ENCODE data around the gene NR2F6.

NR2F6 gene

GRCh38 chr19:17185590-17185989, 60.1 kb downstream of the NR2F6 start:
- no peak for DNase-seq (ENCODE audit: low spot score)
- Histone ChIP-seq H3K27me3 (ENCODE audit: insufficient read depth, poor library complexity, severe bottlenecking) (no peaks in the 10 kb centered on the region), H3K27ac (ENCODE audit: poor library complexity, severe bottlenecking) (no peak overlapping the region), H3K4me1 (ENCODE audit: insufficient read depth, poor library complexity, severe bottlenecking) (no peaks in the 10 kb centered on the region), H3K4me3 (ENCODE audit: severe bottlenecking) (no peak overlapping the region), H3K36me3 (ENCODE audit: low read depth) (peaks cover 41% of the 10 kb centered on the region), H3K9me3 (ENCODE audit: severe bottlenecking) (no peaks in the 10 kb centered on the region)
- ATAC-seq (ENCODE audit: low read depth), result no peak
- no peak for TF ChIP-seq CTCF (IDR thresholded peaks at IDR 0.05; ENCODE audit: poor library complexity, severe bottlenecking)

GRCh38 chr19:17184371-17184841, 61.3 kb downstream of the NR2F6 start:
- ATAC-seq (ENCODE audit: low read depth) (no peak; the same call in 2 of the 3 replicates), DNase-seq (ENCODE audit: low spot score) (no peak)
- Histone ChIP-seq H3K36me3 (ENCODE audit: low read depth) (peaks cover 39% of the 10 kb centered on the region), H3K27ac (ENCODE audit: poor library complexity, severe bottlenecking) (no peak overlapping the region), H3K27me3 (ENCODE audit: insufficient read depth, poor library complexity, severe bottlenecking) (no peaks in the 10 kb centered on the region), H3K4me3 (ENCODE audit: severe bottlenecking) (no peak overlapping the region), H3K4me1 (ENCODE audit: insufficient read depth, poor library complexity, severe bottlenecking) (no peaks in the 10 kb centered on the region), H3K9me3 (ENCODE audit: severe bottlenecking) (no peaks in the 10 kb centered on the region)
- no peak for TF ChIP-seq CTCF (IDR thresholded peaks at IDR 0.05; ENCODE audit: poor library complexity, severe bottlenecking)

- DNase-seq (ENCODE audit: low spot score), result no peak
- H3K27ac ChIP-seq (ENCODE audit: poor library complexity, severe bottlenecking), result no peak overlapping the region
- no peaks in the 10 kb centered on the region for H3K9me3 ChIP-seq (ENCODE audit: severe bottlenecking)
- no peaks in the 10 kb centered on the region for H3K27me3 ChIP-seq (ENCODE audit: insufficient read depth, poor library complexity, severe bottlenecking)
- H3K4me3 ChIP-seq (ENCODE audit: severe bottlenecking), result no peak overlapping the region
- TF ChIP-seq CTCF (IDR thresholded peaks at IDR 0.05; ENCODE audit: poor library complexity, severe bottlenecking), result no peak
- no peaks in the 10 kb centered on the region for H3K4me1 ChIP-seq (ENCODE audit: insufficient read depth, poor library complexity, severe bottlenecking)
- no peak for ATAC-seq (ENCODE audit: low read depth)
- H3K36me3 ChIP-seq (ENCODE audit: low read depth), result peaks cover 34% of the 10 kb centered on the region
These were observed 61.8 kb downstream of the NR2F6 start for GRCh38 chr19:17183858-17184321.

GRCh38 chr19:17183271-17183761, 62.4 kb downstream of the NR2F6 start:
- Histone ChIP-seq H3K4me3 (ENCODE audit: severe bottlenecking) (no peak overlapping the region), H3K27me3 (ENCODE audit: insufficient read depth, poor library complexity, severe bottlenecking) (no peaks in the 10 kb centered on the region), H3K4me1 (ENCODE audit: insufficient read depth, poor library complexity, severe bottlenecking) (no peaks in the 10 kb centered on the region), H3K9me3 (ENCODE audit: severe bottlenecking) (no peaks in the 10 kb centered on the region), H3K36me3 (ENCODE audit: low read depth) (peaks cover 28% of the 10 kb centered on the region), H3K27ac (ENCODE audit: poor library complexity, severe bottlenecking) (no peak overlapping the region)
- no peak for ATAC-seq (ENCODE audit: low read depth)
- DNase-seq (ENCODE audit: low spot score), result no peak
- TF ChIP-seq CTCF (IDR thresholded peaks at IDR 0.05; ENCODE audit: poor library complexity, severe bottlenecking), result no peak

Data from RWPE2 (cell line).